DMS114 treated with DMSO at 0.1 percent for 48 hours (cell line): ENCODE measurements around the gene RPL26.
"Not testable (repeated sequence)": the region's sequence is repeated elsewhere in the genome, so short reads cannot be mapped to it uniquely, and the experiment has no call there.

Source experiments
- DNase-seq: peaks from one replicate; lab custom pipeline; 2025; ENCODE audit not compliant: unreplicated experiment; lab: John Stamatoyannopoulos, UW

The RPL26 gene

GRCh38 chr17:8397636-8398035 lies 14.6 kb upstream of the RPL26 start, which contains the start of gene RNF222:
Gene RNF222, minus strand, starts transcription at chr17:8397827. Its CDS starts 4,366 bp downstream, at chr17:8393461.
- DNase-seq: no peak

GRCh38 chr17:8394497-8394896 lies 11.5 kb upstream of the RPL26 start:
- not testable (repeated sequence) for DNase-seq

GRCh38 chr17:8393470-8394231 lies 10.7 kb upstream of the RPL26 start:
- DNase-seq: no peak

GRCh38 chr17:8392674-8393469 lies 9.9 kb upstream of the RPL26 start:
- no peak for DNase-seq

GRCh38 chr17:8392274-8392673 lies 9.3 kb upstream of the RPL26 start:
- no peak for DNase-seq

GRCh38 chr17:8391711-8392110 lies 8.7 kb upstream of the RPL26 start:
- no peak for DNase-seq

GRCh38 chr17:8387914-8388651 lies 5.1 kb upstream of the RPL26 start:
- DNase-seq: no peak

GRCh38 chr17:8386841-8387240 lies 3.8 kb upstream of the RPL26 start:
- DNase-seq: no peak

GRCh38 chr17:8384801-8385378 lies 1.9 kb upstream of the RPL26 start:
- DNase-seq: no peak

- DNase-seq: no peak
Measured at GRCh38 chr17:8382880-8383142, 182 bp downstream of the RPL26 start.

GRCh38 chr17:8382052-8382879 lies 727 bp downstream of the RPL26 start:
- DNase-seq: no peak

- no peak for DNase-seq
Measured at GRCh38 chr17:8380049-8380448, 2.9 kb downstream of the RPL26 start.

GRCh38 chr17:8378117-8378516 lies 4.9 kb downstream of the RPL26 start:
- DNase-seq: not testable (repeated sequence)

- no peak for DNase-seq
Measured at GRCh38 chr17:8377422-8377821, 5.6 kb downstream of the RPL26 start.

GRCh38 chr17:8376271-8377067 lies 6.5 kb downstream of the RPL26 start, which contains the start of gene KRABD2:
Gene KRABD2, minus strand, starts transcription at chr17:8376704.
- DNase-seq: peak; percentile 77

- peak; percentile 26 for DNase-seq
Measured at GRCh38 chr17:8375738-8376259, 7.2 kb downstream of the RPL26 start.

- DNase-seq: not testable (repeated sequence)
Measured at GRCh38 chr17:8373856-8374255, 9.1 kb downstream of the RPL26 start.

GRCh38 chr17:8372422-8372821 lies 10.6 kb downstream of the RPL26 start:
- DNase-seq: no peak

- DNase-seq: no peak
Measured at GRCh38 chr17:8371786-8372185, 11.2 kb downstream of the RPL26 start.
